Ishikawa (cell line): ENCODE data around the gene ATP6V0E2.

Source experiments
- CEBPB ChIP-seq: IDR thresholded peaks from 2 replicates; pipeline ENCODE4 v1.6.1; 2012
- FOXM1 ChIP-seq: IDR thresholded peaks from 2 replicates; pipeline ENCODE4 v1.6.1; 2012; ENCODE audit warnings: low read depth, borderline replicate concordance
- RAD21 ChIP-seq: IDR thresholded peaks from 2 replicates; pipeline ENCODE4 v1.6.1; 2012; ENCODE audit warnings: low read depth
- ZBTB7A ChIP-seq: IDR thresholded peaks from 2 replicates; pipeline ENCODE4 v1.6.1; 2012; ENCODE audit warnings: low read depth
- TF ChIP-seq, protein P1 (sequence below): IDR thresholded peaks from 2 replicates; pipeline ENCODE4 v1.6.1; 2012
- TF ChIP-seq, protein P2 (sequence below): IDR thresholded peaks from 2 replicates; pipeline ENCODE4 v1.6.1; 2012; ENCODE audit warnings: low read depth, mild to moderate bottlenecking

DNA sequence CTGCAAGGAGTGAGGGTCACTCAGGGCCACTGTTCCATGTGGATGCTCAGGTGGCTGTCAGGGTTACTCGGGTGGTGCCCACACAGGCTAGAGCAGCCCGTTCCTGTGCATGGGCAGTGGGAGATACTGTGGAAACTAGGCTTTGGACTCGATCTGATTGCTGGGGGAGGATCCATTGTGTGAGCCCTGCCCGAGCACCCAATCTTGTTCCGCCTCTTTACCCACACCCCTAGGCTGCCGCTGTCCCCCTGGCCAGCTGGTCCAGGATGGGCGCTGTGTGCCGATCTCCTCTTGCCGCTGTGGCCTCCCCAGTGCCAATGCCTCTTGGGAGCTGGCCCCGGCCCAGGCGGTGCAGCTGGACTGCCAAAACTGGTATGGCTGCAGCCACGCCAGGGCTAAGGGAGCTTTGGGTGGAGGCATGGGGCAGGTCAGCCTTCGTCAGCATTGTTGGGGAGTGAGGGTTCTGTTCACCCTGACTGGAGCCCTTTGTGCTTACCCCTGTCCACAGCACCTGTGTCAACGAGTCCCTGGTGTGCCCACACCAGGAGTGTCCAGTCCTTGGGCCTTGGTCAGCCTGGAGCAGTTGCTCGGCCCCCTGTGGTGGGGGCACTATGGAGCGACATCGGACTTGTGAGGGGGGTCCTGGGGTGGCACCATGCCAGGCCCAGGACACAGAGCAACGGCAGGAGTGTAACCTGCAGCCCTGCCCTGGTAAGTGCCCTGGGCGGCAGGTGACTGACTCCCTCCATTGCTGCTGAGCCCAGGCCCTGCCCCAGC lies 48.0 kb upstream of the ATP6V0E2 start:
- TF ChIP-seq FOXM1: no peak
- TF ChIP-seq, protein P1, sequence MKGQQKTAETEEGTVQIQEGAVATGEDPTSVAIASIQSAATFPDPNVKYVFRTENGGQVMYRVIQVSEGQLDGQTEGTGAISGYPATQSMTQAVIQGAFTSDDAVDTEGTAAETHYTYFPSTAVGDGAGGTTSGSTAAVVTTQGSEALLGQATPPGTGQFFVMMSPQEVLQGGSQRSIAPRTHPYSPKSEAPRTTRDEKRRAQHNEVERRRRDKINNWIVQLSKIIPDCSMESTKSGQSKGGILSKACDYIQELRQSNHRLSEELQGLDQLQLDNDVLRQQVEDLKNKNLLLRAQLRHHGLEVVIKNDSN: no peak
- TF ChIP-seq, protein P2, sequence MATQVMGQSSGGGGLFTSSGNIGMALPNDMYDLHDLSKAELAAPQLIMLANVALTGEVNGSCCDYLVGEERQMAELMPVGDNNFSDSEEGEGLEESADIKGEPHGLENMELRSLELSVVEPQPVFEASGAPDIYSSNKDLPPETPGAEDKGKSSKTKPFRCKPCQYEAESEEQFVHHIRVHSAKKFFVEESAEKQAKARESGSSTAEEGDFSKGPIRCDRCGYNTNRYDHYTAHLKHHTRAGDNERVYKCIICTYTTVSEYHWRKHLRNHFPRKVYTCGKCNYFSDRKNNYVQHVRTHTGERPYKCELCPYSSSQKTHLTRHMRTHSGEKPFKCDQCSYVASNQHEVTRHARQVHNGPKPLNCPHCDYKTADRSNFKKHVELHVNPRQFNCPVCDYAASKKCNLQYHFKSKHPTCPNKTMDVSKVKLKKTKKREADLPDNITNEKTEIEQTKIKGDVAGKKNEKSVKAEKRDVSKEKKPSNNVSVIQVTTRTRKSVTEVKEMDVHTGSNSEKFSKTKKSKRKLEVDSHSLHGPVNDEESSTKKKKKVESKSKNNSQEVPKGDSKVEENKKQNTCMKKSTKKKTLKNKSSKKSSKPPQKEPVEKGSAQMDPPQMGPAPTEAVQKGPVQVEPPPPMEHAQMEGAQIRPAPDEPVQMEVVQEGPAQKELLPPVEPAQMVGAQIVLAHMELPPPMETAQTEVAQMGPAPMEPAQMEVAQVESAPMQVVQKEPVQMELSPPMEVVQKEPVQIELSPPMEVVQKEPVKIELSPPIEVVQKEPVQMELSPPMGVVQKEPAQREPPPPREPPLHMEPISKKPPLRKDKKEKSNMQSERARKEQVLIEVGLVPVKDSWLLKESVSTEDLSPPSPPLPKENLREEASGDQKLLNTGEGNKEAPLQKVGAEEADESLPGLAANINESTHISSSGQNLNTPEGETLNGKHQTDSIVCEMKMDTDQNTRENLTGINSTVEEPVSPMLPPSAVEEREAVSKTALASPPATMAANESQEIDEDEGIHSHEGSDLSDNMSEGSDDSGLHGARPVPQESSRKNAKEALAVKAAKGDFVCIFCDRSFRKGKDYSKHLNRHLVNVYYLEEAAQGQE: no peak
- no peak for TF ChIP-seq ZBTB7A
- TF ChIP-seq RAD21: no peak
- TF ChIP-seq CEBPB: no peak
